Measurements from ENCODE around the gene CREB5.
"Not testable (repeated sequence)": the region's sequence is repeated elsewhere in the genome, so short reads cannot be mapped to it uniquely, and the experiment has no call there.

The CREB5 gene

DNA sequence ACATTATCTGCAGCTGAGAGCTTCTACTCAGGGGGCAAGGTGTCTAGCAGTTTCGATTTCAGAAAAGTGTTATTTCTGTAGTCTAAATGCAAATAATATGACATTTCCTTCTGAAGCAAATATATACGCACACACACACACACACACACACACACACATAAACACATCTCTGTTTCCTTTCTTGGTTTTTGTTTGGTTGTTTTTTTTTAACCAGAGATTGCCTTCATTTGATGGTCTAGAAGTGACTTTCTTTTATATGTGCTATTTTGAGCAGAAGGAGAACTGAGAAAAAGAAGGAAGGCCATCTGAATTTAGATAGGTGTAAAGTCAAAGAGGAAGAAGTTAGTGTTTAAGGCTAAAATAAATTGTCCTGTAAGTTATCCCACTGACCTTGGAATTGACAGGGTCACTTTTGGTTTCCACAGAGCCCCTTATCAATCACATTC, 403.6 kb downstream of the CREB5 start:
- no peak overlapping the region for H3K27ac ChIP-seq (ENCODE audit: low read depth, low read length)
- no peaks in the 10 kb centered on the region for H3K9me3 ChIP-seq (ENCODE audit: control insufficient read depth in 1 of 2, low read length in 2 of 2)
- H3K4me3 ChIP-seq (ENCODE audit: low read depth in 1 of 2, low read length in 2 of 2), result no peak overlapping the region
- H3K4me1 ChIP-seq (ENCODE audit: control insufficient read depth in 1 of 2, insufficient read depth in 2 of 2, low read length in 2 of 2), result no peaks in the 10 kb centered on the region
- no peak overlapping the region for H3K9ac ChIP-seq (ENCODE audit: low read depth in 1 of 2, low read length in 2 of 2)
- no peaks in the 10 kb centered on the region for H3K36me3 ChIP-seq (ENCODE audit: control insufficient read depth in 1 of 2, insufficient read depth in 2 of 2, low read length in 2 of 2)
- no peaks in the 10 kb centered on the region for H3K27me3 ChIP-seq (ENCODE audit: control insufficient read depth in 1 of 2, insufficient read depth in 2 of 2, low read length in 2 of 2)

DNA sequence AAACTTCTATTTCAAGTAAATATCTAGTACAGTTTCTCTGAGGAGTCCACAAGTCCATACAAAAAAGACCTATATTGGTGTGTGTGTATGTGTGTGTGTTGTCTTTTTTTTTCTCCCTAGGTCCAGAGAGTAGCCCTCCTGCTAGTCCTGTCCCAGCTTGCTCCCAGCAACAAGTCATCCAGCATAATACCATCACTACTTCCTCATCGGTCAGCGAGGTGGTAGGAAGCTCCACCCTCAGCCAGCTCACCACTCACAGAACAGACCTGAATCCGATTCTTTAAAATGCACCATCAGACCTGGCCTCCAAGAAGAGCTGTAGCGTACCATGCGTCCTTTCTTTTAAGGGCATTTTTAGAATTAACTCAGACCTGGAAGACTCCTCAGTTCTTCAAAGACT, 406.7 kb downstream of the CREB5 start:
- H3K36me3 ChIP-seq (ENCODE audit: control insufficient read depth in 1 of 2, insufficient read depth in 2 of 2, low read length in 2 of 2), result no peaks in the 10 kb centered on the region
- H3K9me3 ChIP-seq (ENCODE audit: control insufficient read depth in 1 of 2, low read length in 2 of 2), result no peaks in the 10 kb centered on the region
- H3K4me3 ChIP-seq (ENCODE audit: low read depth in 1 of 2, low read length in 2 of 2), result no peak overlapping the region

DNA sequence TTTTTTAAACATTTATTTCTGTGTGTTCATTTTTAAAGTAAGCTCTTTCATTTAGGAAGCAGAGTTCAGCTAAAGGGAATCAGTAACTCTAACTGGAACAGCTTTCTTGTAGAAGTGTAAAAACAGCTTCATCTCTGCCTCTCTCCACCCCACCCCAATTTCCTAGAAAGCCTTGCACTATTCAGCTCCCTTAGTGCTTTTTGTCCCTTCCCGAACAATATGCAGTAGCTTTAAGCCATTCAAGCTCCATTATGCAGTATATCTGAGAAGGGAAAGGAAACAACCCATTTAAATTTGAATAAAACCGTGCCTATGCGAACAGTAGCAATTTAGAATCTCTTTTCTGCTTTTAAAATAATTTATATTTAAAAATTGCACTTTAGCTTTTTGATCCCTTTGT, 411.3 kb downstream of the CREB5 start:
- no peaks in the 10 kb centered on the region for H3K4me1 ChIP-seq (ENCODE audit: control insufficient read depth in 1 of 2, insufficient read depth in 2 of 2, low read length in 2 of 2)
- H3K9ac ChIP-seq (ENCODE audit: low read depth in 1 of 2, low read length in 2 of 2), result no peak overlapping the region
- no peaks in the 10 kb centered on the region for H3K36me3 ChIP-seq (ENCODE audit: control insufficient read depth in 1 of 2, insufficient read depth in 2 of 2, low read length in 2 of 2)
- no peak overlapping the region for H3K4me3 ChIP-seq (ENCODE audit: low read depth in 1 of 2, low read length in 2 of 2)
- no peak overlapping the region for H3K27ac ChIP-seq (ENCODE audit: low read depth, low read length)
- no peaks in the 10 kb centered on the region for H3K27me3 ChIP-seq (ENCODE audit: control insufficient read depth in 1 of 2, insufficient read depth in 2 of 2, low read length in 2 of 2)
- no peaks in the 10 kb centered on the region for H3K9me3 ChIP-seq (ENCODE audit: control insufficient read depth in 1 of 2, low read length in 2 of 2)

More for the DNA sequence above, 406.7 kb downstream of the CREB5 start:
- Histone ChIP-seq H3K9ac (ENCODE audit: low read depth in 1 of 2, low read length in 2 of 2) (no peak overlapping the region), H3K27me3 (ENCODE audit: control insufficient read depth in 1 of 2, insufficient read depth in 2 of 2, low read length in 2 of 2) (no peaks in the 10 kb centered on the region), H3K27ac (ENCODE audit: low read depth, low read length) (no peak overlapping the region), H3K4me1 (ENCODE audit: control insufficient read depth in 1 of 2, insufficient read depth in 2 of 2, low read length in 2 of 2) (no peaks in the 10 kb centered on the region)

DNA sequence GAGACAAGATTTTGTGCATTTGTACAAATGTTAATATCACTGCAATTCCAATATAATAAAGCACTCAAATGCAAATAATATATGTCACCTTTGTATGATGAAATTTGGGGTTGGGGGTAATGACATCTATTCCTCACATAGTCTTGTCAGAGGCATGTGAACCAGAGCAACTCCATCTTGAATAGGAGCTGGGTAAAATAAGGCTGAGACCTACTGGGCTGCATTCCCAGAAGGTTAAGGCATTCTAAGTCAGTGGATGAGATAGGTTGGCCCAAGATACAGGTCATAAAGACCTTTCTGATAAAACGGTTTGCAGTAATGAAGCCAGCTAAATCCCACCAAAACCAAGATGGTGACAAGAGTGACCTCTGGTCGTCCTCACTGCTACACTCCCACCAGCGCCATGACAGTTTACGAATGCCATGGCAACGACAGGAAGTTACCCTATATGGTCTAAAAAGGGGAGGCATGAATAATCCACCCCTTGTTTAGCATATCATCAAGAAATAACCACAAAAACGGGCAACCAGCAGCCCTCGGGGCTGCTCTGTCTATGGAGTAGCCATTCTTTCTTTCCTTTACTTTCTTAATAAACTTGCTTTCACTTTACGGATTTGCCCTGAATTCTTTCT, 413.6 kb downstream of the CREB5 start:
- not testable (repeated sequence) for H3K4me3 ChIP-seq (ENCODE audit: low read depth in 1 of 2, low read length in 2 of 2); H3K36me3 ChIP-seq (ENCODE audit: control insufficient read depth in 1 of 2, insufficient read depth in 2 of 2, low read length in 2 of 2); H3K9me3 ChIP-seq (ENCODE audit: control insufficient read depth in 1 of 2, low read length in 2 of 2); H3K27me3 ChIP-seq (ENCODE audit: control insufficient read depth in 1 of 2, insufficient read depth in 2 of 2, low read length in 2 of 2); H3K4me1 ChIP-seq (ENCODE audit: control insufficient read depth in 1 of 2, insufficient read depth in 2 of 2, low read length in 2 of 2); H3K9ac ChIP-seq (ENCODE audit: low read depth in 1 of 2, low read length in 2 of 2); H3K27ac ChIP-seq (ENCODE audit: low read depth, low read length)

DNA sequence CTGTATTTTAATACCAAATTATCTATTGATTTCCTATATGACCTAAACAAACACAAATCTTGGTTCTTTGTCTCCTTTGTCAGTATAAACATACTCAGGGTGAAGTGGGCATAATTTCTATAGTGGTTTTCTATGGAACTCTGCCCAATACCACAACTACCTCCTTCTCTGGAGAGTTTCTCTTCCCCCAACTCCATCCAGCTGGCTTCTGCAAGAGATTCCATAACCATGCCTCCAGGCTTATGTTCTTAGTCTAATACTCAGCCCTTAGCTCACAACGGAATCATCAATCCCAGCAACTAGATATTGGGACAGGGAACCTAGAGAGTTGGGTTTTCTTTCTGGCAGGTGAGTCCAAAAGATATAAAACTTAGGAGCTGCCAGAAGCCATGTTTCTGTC, 418.5 kb downstream of the CREB5 start:
- H3K27me3 ChIP-seq (ENCODE audit: control insufficient read depth in 1 of 2, insufficient read depth in 2 of 2, low read length in 2 of 2), result no peaks in the 10 kb centered on the region
- H3K4me3 ChIP-seq (ENCODE audit: low read depth in 1 of 2, low read length in 2 of 2), result no peak overlapping the region
- H3K4me1 ChIP-seq (ENCODE audit: control insufficient read depth in 1 of 2, insufficient read depth in 2 of 2, low read length in 2 of 2), result no peaks in the 10 kb centered on the region
- H3K9me3 ChIP-seq (ENCODE audit: control insufficient read depth in 1 of 2, low read length in 2 of 2), result no peaks in the 10 kb centered on the region
- H3K27ac ChIP-seq (ENCODE audit: low read depth, low read length), result no peak overlapping the region
- H3K9ac ChIP-seq (ENCODE audit: low read depth in 1 of 2, low read length in 2 of 2), result no peak overlapping the region
- H3K36me3 ChIP-seq (ENCODE audit: control insufficient read depth in 1 of 2, insufficient read depth in 2 of 2, low read length in 2 of 2), result no peaks in the 10 kb centered on the region

DNA sequence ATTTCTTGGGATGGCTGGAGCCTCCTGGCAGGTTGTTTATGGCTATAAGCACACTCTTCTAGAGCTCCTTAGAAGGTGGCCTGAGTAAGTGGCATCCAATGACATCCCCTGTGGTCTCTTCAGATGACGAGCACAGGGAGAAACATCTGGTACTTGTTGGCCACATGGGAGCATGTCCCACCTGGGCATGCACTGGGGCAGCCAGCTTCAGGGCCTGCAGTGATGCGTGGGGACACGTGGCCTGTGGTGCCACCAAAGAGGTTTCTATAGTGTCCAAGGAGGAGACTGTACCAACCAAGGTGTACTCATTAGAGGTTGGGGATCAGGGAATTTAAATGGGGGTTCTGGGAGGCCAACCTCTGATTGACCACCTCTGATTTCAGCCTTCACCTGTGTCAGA, 420.4 kb downstream of the CREB5 start:
- Histone ChIP-seq H3K27me3 (ENCODE audit: control insufficient read depth in 1 of 2, insufficient read depth in 2 of 2, low read length in 2 of 2) (no peaks in the 10 kb centered on the region), H3K4me3 (ENCODE audit: low read depth in 1 of 2, low read length in 2 of 2) (no peak overlapping the region), H3K9ac (ENCODE audit: low read depth in 1 of 2, low read length in 2 of 2) (no peak overlapping the region), H3K36me3 (ENCODE audit: control insufficient read depth in 1 of 2, insufficient read depth in 2 of 2, low read length in 2 of 2) (no peaks in the 10 kb centered on the region), H3K27ac (ENCODE audit: low read depth, low read length) (no peak overlapping the region), H3K4me1 (ENCODE audit: control insufficient read depth in 1 of 2, insufficient read depth in 2 of 2, low read length in 2 of 2) (no peaks in the 10 kb centered on the region), H3K9me3 (ENCODE audit: control insufficient read depth in 1 of 2, low read length in 2 of 2) (no peaks in the 10 kb centered on the region)

DNA sequence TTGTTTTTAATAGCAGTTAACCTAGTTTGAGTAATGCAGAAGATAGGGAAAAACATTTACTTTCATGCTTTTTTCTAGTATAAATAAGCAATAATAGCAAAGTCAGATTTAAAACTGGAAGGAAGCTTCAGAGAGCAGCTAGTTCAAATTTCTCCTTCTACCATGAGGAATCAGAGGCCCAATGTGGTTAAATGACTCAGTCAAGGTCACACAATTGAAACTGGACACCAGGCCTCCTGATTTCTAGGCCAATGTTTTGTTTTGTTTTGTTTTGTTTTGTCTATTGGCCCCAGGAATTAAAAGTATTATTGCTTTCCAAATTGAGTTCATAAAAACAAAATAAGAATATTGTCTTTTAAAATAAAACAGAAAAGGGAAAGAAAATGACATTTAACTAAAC, 423.5 kb downstream of the CREB5 start:
- no peak overlapping the region for H3K27ac ChIP-seq (ENCODE audit: low read depth, low read length)
- no peaks in the 10 kb centered on the region for H3K9me3 ChIP-seq (ENCODE audit: control insufficient read depth in 1 of 2, low read length in 2 of 2)
- no peak overlapping the region for H3K9ac ChIP-seq (ENCODE audit: low read depth in 1 of 2, low read length in 2 of 2)
- H3K4me3 ChIP-seq (ENCODE audit: low read depth in 1 of 2, low read length in 2 of 2), result no peak overlapping the region
- no peaks in the 10 kb centered on the region for H3K4me1 ChIP-seq (ENCODE audit: control insufficient read depth in 1 of 2, insufficient read depth in 2 of 2, low read length in 2 of 2)
- no peaks in the 10 kb centered on the region for H3K36me3 ChIP-seq (ENCODE audit: control insufficient read depth in 1 of 2, insufficient read depth in 2 of 2, low read length in 2 of 2)
- H3K27me3 ChIP-seq (ENCODE audit: control insufficient read depth in 1 of 2, insufficient read depth in 2 of 2, low read length in 2 of 2), result no peaks in the 10 kb centered on the region

DNA sequence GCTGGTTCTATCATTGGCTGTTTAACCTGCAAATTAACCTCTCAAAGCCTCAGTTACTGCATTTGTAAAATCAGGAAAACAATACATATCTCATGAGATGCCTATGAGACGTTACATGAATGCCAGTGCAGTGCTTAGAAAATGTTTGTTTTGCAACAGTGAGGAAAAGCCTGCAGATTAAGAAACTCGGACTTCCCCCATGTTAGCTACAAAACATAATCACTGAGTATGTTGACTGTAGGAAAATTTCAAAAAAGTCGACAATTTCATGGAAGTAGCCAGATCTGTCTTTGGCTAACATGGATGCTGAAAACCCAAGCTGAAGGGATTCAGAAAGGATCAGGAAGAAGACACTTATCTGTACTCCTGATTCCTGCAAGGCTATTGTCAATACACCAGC, 424.4 kb downstream of the CREB5 start:
- Histone ChIP-seq H3K4me3 (ENCODE audit: low read depth in 1 of 2, low read length in 2 of 2) (no peak overlapping the region), H3K9me3 (ENCODE audit: control insufficient read depth in 1 of 2, low read length in 2 of 2) (no peaks in the 10 kb centered on the region), H3K4me1 (ENCODE audit: control insufficient read depth in 1 of 2, insufficient read depth in 2 of 2, low read length in 2 of 2) (no peaks in the 10 kb centered on the region), H3K36me3 (ENCODE audit: control insufficient read depth in 1 of 2, insufficient read depth in 2 of 2, low read length in 2 of 2) (no peaks in the 10 kb centered on the region), H3K9ac (ENCODE audit: low read depth in 1 of 2, low read length in 2 of 2) (no peak overlapping the region), H3K27ac (ENCODE audit: low read depth, low read length) (no peak overlapping the region), H3K27me3 (ENCODE audit: control insufficient read depth in 1 of 2, insufficient read depth in 2 of 2, low read length in 2 of 2) (no peaks in the 10 kb centered on the region)

DNA sequence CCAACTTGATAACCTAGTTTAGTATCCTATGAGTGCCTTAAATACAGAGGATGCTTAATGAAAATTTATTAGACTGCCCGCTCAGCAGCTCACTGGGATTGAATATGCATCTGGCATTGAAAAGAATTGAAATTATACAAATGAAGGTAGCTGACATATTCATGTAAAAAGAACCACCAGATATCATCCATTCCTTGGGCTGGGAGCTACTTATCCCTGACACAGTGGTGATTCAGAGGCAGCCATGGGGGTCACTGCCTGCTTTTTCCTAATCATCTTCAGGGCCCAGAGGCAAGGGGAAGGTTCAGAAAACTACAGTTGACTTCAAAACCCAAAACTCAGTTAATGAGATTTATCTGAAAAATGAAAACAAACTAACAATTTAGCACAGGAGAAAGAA, 424.9 kb downstream of the CREB5 start:
- Histone ChIP-seq H3K27ac (ENCODE audit: low read depth, low read length) (no peak overlapping the region), H3K36me3 (ENCODE audit: control insufficient read depth in 1 of 2, insufficient read depth in 2 of 2, low read length in 2 of 2) (no peaks in the 10 kb centered on the region), H3K4me1 (ENCODE audit: control insufficient read depth in 1 of 2, insufficient read depth in 2 of 2, low read length in 2 of 2) (no peaks in the 10 kb centered on the region), H3K9me3 (ENCODE audit: control insufficient read depth in 1 of 2, low read length in 2 of 2) (no peaks in the 10 kb centered on the region), H3K27me3 (ENCODE audit: control insufficient read depth in 1 of 2, insufficient read depth in 2 of 2, low read length in 2 of 2) (no peaks in the 10 kb centered on the region), H3K4me3 (ENCODE audit: low read depth in 1 of 2, low read length in 2 of 2) (no peak overlapping the region), H3K9ac (ENCODE audit: low read depth in 1 of 2, low read length in 2 of 2) (no peak overlapping the region)

DNA sequence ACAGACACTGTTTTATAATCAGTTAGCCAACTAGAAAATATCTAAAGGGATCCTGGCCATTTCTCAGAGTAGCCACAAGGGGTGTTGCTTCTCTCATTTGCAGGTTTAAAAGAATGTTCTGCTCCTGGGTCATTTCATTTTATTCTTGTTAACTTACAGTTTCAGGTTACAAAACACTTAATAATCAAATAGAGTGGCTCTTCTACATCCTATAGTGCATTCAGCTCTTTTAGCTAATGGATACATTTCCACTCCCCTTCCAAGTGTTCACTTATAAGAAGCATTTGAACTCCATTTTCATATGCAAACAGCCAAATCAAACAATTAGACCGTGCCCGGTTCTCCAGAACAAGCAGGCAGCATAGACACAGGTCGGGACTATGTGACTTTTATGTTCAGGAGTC, 428.3 kb downstream of the CREB5 start:
- no peaks in the 10 kb centered on the region for H3K36me3 ChIP-seq (ENCODE audit: control insufficient read depth in 1 of 2, insufficient read depth in 2 of 2, low read length in 2 of 2)
- H3K27me3 ChIP-seq (ENCODE audit: control insufficient read depth in 1 of 2, insufficient read depth in 2 of 2, low read length in 2 of 2), result peaks cover 0 to 3% of the 10 kb centered on the region in 2 donors
- no peak overlapping the region for H3K27ac ChIP-seq (ENCODE audit: low read depth, low read length)
- H3K4me1 ChIP-seq (ENCODE audit: control insufficient read depth in 1 of 2, insufficient read depth in 2 of 2, low read length in 2 of 2), result no peaks in the 10 kb centered on the region
- no peak overlapping the region for H3K4me3 ChIP-seq (ENCODE audit: low read depth in 1 of 2, low read length in 2 of 2)
- no peak overlapping the region for H3K9ac ChIP-seq (ENCODE audit: low read depth in 1 of 2, low read length in 2 of 2)
- H3K9me3 ChIP-seq (ENCODE audit: control insufficient read depth in 1 of 2, low read length in 2 of 2), result no peaks in the 10 kb centered on the region

DNA sequence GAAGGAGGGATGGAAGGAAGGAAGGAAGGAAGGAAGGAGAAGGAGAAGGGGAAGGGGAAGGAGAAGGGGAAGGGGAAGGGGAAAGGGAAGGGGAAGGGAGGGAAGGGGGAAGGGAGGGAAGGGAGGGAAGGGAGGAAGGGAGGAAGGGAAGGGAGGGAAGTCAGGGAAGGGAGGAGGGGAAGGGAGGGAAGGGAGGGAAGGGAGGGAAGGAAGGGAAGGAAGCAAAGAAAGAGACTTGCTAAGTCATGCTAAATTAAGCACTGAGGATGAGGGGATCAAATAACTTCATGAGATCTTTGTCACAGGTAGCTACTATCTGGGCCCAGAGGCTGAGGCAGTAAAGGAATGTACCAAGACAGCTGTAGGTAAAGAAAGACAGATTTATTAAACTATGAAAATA, 429.4 kb downstream of the CREB5 start:
- H3K27me3 ChIP-seq (ENCODE audit: control insufficient read depth in 1 of 2, insufficient read depth in 2 of 2, low read length in 2 of 2), result peaks cover 0 to 6% of the 10 kb centered on the region in 2 donors
- no peak overlapping the region for H3K4me3 ChIP-seq (ENCODE audit: low read depth in 1 of 2, low read length in 2 of 2)
- no peaks in the 10 kb centered on the region for H3K9me3 ChIP-seq (ENCODE audit: control insufficient read depth in 1 of 2, low read length in 2 of 2)
- no peaks in the 10 kb centered on the region for H3K4me1 ChIP-seq (ENCODE audit: control insufficient read depth in 1 of 2, insufficient read depth in 2 of 2, low read length in 2 of 2)
- no peak overlapping the region for H3K9ac ChIP-seq (ENCODE audit: low read depth in 1 of 2, low read length in 2 of 2)
- no peak overlapping the region for H3K27ac ChIP-seq (ENCODE audit: low read depth, low read length)
- no peaks in the 10 kb centered on the region for H3K36me3 ChIP-seq (ENCODE audit: control insufficient read depth in 1 of 2, insufficient read depth in 2 of 2, low read length in 2 of 2)
